ENCODE results near the gene LRRC8B.

DNA sequence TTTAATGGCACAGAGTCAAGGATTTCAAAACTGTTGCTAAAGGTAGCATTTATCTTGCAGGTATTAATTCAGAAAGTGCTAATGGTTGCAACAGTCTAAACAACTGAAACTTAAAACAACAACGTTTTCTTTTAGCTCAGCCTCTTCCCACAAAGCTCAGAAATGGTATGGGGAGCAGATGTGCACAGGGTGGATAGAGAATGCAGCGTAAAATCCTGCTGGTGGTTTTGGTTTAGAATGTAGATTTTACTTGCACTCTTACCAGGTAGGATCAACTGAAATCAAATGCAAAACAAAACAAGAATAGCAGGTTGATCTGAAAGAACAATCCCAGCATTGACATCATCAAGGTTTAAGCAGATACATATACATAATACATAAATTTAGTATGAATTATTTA, 104.5 kb downstream of the LRRC8B start:
- TF ChIP-seq EZH2 (IDR thresholded peaks at IDR 0.05; ENCODE audit: low read length, missing control alignments) = no peak
- TF ChIP-seq, protein P1, sequence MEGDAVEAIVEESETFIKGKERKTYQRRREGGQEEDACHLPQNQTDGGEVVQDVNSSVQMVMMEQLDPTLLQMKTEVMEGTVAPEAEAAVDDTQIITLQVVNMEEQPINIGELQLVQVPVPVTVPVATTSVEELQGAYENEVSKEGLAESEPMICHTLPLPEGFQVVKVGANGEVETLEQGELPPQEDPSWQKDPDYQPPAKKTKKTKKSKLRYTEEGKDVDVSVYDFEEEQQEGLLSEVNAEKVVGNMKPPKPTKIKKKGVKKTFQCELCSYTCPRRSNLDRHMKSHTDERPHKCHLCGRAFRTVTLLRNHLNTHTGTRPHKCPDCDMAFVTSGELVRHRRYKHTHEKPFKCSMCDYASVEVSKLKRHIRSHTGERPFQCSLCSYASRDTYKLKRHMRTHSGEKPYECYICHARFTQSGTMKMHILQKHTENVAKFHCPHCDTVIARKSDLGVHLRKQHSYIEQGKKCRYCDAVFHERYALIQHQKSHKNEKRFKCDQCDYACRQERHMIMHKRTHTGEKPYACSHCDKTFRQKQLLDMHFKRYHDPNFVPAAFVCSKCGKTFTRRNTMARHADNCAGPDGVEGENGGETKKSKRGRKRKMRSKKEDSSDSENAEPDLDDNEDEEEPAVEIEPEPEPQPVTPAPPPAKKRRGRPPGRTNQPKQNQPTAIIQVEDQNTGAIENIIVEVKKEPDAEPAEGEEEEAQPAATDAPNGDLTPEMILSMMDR (conservative IDR thresholded peaks at IDR 0.05 in 1 of 2, IDR thresholded peaks at IDR 0.05 in 1 of 2; ENCODE audit: low read depth in 1 of 2, low read length in 2 of 2) = no peak

Data from fibroblast of lung (primary cell).